SK-N-SH treated with all-trans-retinoic acid at 6 μM for 48 hours (cell line): ENCODE measurements around the gene MEI1.

Experiments
- ARNTL ChIP-seq: fragments of 450-650 bp; formaldehyde crosslinking; IDR thresholded peaks from 2 replicates; pipeline ENCODE4 v1.5.0; 2020; ENCODE audit warnings: low read depth, mild to moderate bottlenecking, moderate library complexity, borderline replicate concordance
- BACH2 ChIP-seq: fragments of 250-450 bp; sonication (Bioruptor Pico); IDR thresholded peaks from 2 replicates; pipeline ENCODE4 v1.9.0; 2021; ENCODE audit warnings: mild to moderate bottlenecking, borderline replicate concordance
- ESRRG ChIP-seq: fragments of 250-450 bp; sonication (Bioruptor Pico); IDR thresholded peaks from 2 replicates; pipeline ENCODE4 v1.6.1; 2021; ENCODE audit warnings: mild to moderate bottlenecking
- ISL1 ChIP-seq: fragments of 250-450 bp; sonication (Bioruptor Pico); IDR thresholded peaks from 2 replicates; pipeline ENCODE4 v2.1.2; 2022; ENCODE audit warnings: mild to moderate bottlenecking, moderate library complexity
- RARB ChIP-seq: fragments of 250-450 bp; sonication (Bioruptor Pico); IDR thresholded peaks from 2 replicates; pipeline ENCODE4 v1.8.0; 2021; ENCODE audit warnings: mild to moderate bottlenecking, moderate library complexity
- ZC3H10 ChIP-seq: fragments of 250-450 bp; sonication (Bioruptor Pico); IDR thresholded peaks from 2 replicates; pipeline ENCODE4 v1.5.1; 2021; ENCODE audit warnings: mild to moderate bottlenecking, moderate library complexity
- ZFP30 ChIP-seq: fragments of 450-650 bp; formaldehyde crosslinking; IDR thresholded peaks from 2 replicates; pipeline ENCODE4 v1.5.0; 2022; ENCODE audit warnings: mild to moderate bottlenecking, moderate library complexity

DNA sequence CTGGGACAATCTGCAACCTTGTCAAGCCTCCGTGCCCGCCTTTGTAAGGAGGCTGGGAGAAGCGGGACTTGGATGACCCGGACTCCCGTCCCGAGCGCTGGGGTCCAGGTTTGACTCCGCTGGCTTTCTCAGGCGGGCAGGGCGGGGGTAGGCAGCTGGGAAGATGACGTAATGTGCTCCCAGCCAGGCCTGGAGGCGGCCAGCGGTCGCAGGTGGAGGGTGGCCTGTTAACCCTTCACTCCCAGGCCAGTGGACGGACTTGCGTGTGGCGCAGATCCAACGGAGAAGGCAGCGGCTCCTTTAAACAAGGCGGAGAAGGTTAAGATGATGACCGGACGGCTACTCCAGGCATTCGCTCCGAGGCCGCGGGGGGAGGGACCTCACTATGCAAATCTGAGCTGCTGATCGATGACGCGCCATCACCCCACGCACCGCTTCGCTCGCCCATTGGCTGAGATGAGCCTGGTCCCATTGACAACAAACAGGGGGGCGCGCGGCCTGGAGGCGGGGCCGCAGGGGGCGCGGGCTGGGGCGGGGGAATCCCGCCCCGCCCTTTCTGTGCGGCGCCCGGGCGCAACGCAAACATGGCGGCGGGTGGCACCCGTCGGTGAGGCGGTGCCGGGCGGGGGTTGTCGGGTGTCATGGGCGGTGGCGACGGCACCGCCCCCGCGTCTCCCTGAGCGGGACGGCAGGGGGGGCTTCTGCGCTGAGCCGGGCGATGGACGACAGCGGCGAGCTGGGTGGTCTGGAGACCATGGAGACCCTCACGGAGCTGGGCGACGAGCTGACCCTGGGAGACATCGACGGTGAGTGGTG lies 133.5 kb downstream of the MEI1 start, which contains the start of gene SREBF2:
- no peak for TF ChIP-seq BACH2
- TF ChIP-seq ZFP30 (CRISPR knock-in tag): no peak
- TF ChIP-seq RARB (CRISPR knock-in tag): no peak
- no peak for TF ChIP-seq ZC3H10 (CRISPR knock-in tag)
- no peak for TF ChIP-seq ARNTL (CRISPR knock-in tag)
- no peak for TF ChIP-seq ESRRG (CRISPR knock-in tag)
- no peak for TF ChIP-seq ISL1
